GM12891 (cell line): Measurements from ENCODE around the gene CYP2W1.
A peak's percentile ranks its signal among the peaks of the same experiment; 100 is the strongest.

Experiments
- POLR2A ChIP-seq: IDR thresholded peaks from 2 replicates; pipeline ENCODE4 v1.6.1; 2011; ENCODE audit warnings: low read depth, low read length, control low read depth
- POLR2AphosphoS5 ChIP-seq: IDR thresholded peaks from 2 replicates; pipeline ENCODE4 v1.6.1; 2011; ENCODE audit warnings: low read depth, low read length, control low read depth
- POU2F2 ChIP-seq: IDR thresholded peaks from 2 replicates; pipeline ENCODE4 v1.6.1; 2011; ENCODE audit warnings: low read depth, mild to moderate bottlenecking, control low read depth, low read length, moderate library complexity
- SPI1 ChIP-seq: IDR thresholded peaks from 2 replicates; pipeline ENCODE4 v1.6.1; 2011; ENCODE audit warnings: low read depth, low read length, control low read depth
- TAF1 ChIP-seq: IDR thresholded peaks from 2 replicates; pipeline ENCODE4 v1.6.1; 2011; ENCODE audit warnings: low read depth, low read length, control low read depth

GRCh38 chr7:974820-975681 is 7.9 kb upstream of the CYP2W1 start, which contains the start of gene COX19:
- TF ChIP-seq POLR2AphosphoS5 (peak; percentile 89), POLR2A (peak; percentile 65), TAF1 (peak; percentile 59; the same call in 1 of the 2 replicates), POU2F2 (no peak), SPI1 (no peak)
